Stomach (tissue), 9 donors: ENCODE results near the gene KRTAP10-12. TPM values are rescaled to one million over a fixed set of nuclear protein-coding genes. Genes with fewer than 3 reads are reported as not detected.
"Not testable (repeated sequence)": the region's sequence is repeated elsewhere in the genome, so short reads cannot be mapped to it uniquely, and the experiment has no call there.

Source experiments
- DNase-seq, 2 donors: peaks; one replicate each; pipeline versions ENCODE4 v3.0.0 to v3.0.0-alpha.2; 2013 to 2019
- H3K27ac ChIP-seq, 5 donors: fragments of 200-600 bp in 4 of 5; sonication (generic) in 4 of 5; one replicate each; pipeline ENCODE4 v1.5.1; 2013 to 2019; ENCODE audit warnings: mild to moderate bottlenecking in 1 of 5, moderate library complexity in 1 of 5
- H3K27me3 ChIP-seq, 3 donors: fragments of 200-600 bp; sonication (generic); one replicate each; pipeline ENCODE4 v1.5.1; 2017 to 2019; ENCODE audit warnings: mixed run types in 1 of 3
- H3K36me3 ChIP-seq, 4 donors: fragments of 200-600 bp; sonication (generic); 1 replicate in 3 of 4; 2 replicates in 1 of 4; pipeline ENCODE4 v1.5.1; 2016 to 2019
- H3K4me1 ChIP-seq, 4 donors: fragments of 200-600 bp; sonication (generic); one replicate each; pipeline ENCODE4 v1.5.1; 2016 to 2019
- H3K4me3 ChIP-seq, 4 donors: fragments of 200-600 bp; sonication (generic) in 3 of 4; one replicate each; pipeline ENCODE4 v1.5.1; 2016 to 2019; ENCODE audit warnings: mild to moderate bottlenecking in 1 of 4
- H3K9me3 ChIP-seq, 4 donors: fragments of 200-600 bp; sonication (generic); one replicate each; pipeline ENCODE4 v1.5.1; 2016 to 2019
- EP300 ChIP-seq: sonication (generic); formaldehyde crosslinking; IDR thresholded peaks from one replicate; pipeline ENCODE4 v1.6.1; 2017; ENCODE audit warnings: antibody characterized with exemption
- POLR2A ChIP-seq, 4 donors: fragments of 450-650 bp; IDR thresholded peaks; one replicate each; pipeline ENCODE4 v1.6.1; 2016; ENCODE audit warnings: antibody characterized with exemption in 4 of 4, control low read depth in 2 of 4, mild to moderate bottlenecking in 1 of 4, moderate library complexity in 1 of 4
- POLR2AphosphoS5 ChIP-seq, 3 donors: sonication (generic); formaldehyde crosslinking; IDR thresholded peaks; one replicate each; pipeline ENCODE4 v1.6.1; 2016; ENCODE audit warnings: antibody characterized with exemption in 3 of 3
- WGBS, 5 donors: extraction: QIAGEN DNeasy Blood & Tissue Kit in 3 of 5; methylation state at CpG; one replicate each; pipeline versions ENCODE4 v1.1.5 to v1.1.7; 2013 to 2018; 5-methylcytosine and 5-hydroxymethylcytosine counted together
- intact Hi-C: fragments of 100-400 bp; cut with DNase I; formaldehyde crosslinking; loops from one replicate; pipeline ENCODE4 v1.15.1; 2023; ENCODE audit warnings: low total_unique reads
- polyA plus RNA-seq, 3 donors: library from polyadenylated mRNA; stranded (reverse); fragments of 200-250 nt; gene quantifications; one replicate each; pipeline ENCODE4 v1.2.3, GENCODE V29; 2013
- total RNA-seq, 5 donors: library from RNA; depleted of rRNA; stranded (reverse); fragments of >200 nt; gene quantifications; one replicate each; pipeline versions ENCODE4 v1.1.0 to v1.2.3, GENCODE V29; 2014 to 2016
- TF ChIP-seq, protein P1 (sequence below), 7 experiments: fragments of 450-650 bp in 4 of 7; fragments of 200-600 bp in 3 of 7; sonication (generic) in 3 of 7; IDR thresholded peaks; one replicate each; pipeline ENCODE4 v1.5.1; 2016 to 2019; ENCODE audit warnings: antibody characterized with exemption in 7 of 7, control low read depth in 2 of 7, mild to moderate bottlenecking in 1 of 7
- donor health status: healthy with polysubstance abuse.
- donor health status: Bipolar disorder and iron deficiency.
- donor health status: healthy.

The KRTAP10-12 gene
- total and polyA plus RNA-seq, 8 donors: not detected

DNA sequence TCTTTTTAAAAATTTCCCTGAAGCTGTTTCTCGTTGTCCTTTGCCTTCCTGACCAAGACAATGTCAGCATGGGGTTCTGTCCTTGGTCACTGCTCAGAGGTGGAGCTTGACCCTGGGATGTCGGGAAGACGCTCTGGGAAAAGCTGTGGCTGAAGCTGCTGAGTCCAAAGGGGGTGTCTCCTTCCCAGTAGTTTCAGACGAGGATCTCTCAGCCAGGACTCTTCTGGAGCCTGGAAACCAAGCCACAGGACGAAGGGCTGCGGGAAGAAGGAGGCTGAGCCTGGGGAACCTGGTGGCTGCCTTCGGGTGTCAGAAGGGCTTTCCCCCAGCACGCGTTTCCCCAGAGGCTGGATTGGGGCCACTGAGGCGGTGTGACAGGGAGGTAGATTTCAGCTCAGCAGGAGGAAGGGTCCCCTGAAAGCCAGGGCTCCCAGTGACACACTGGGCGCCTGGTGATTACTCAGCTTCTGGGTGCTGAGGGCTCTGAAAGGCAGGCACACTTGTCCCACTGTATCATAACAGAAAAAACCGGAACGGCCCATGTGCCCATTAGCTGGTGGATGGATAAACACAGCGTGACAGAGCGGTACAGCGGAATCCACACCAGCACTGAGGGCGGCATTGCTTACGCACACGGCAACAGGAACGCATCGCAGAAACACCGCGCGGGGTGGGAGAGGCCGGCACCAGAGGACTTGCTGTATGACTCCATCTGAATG, 10.0 kb upstream of the KRTAP10-12 start:
- Histone ChIP-seq H3K27ac (no peak overlapping the region), H3K27me3 (peaks cover 0 to 41% (median 32%) of the 10 kb centered on the region in 3 donors), H3K4me3 (no peak overlapping the region), H3K9me3 (peaks cover 0 to under 1% (median 0%) of the 10 kb centered on the region in 4 donors), H3K36me3 (no peaks in the 10 kb centered on the region), H3K4me1 (no peaks in the 10 kb centered on the region)
- no peak for DNase-seq
- no peak for TF ChIP-seq POLR2AphosphoS5 (IDR thresholded peaks at IDR 0.05)
- no peak for TF ChIP-seq POLR2A (IDR thresholded peaks at IDR 0.05)
- TF ChIP-seq EP300: no peak
- TF ChIP-seq, protein P1, sequence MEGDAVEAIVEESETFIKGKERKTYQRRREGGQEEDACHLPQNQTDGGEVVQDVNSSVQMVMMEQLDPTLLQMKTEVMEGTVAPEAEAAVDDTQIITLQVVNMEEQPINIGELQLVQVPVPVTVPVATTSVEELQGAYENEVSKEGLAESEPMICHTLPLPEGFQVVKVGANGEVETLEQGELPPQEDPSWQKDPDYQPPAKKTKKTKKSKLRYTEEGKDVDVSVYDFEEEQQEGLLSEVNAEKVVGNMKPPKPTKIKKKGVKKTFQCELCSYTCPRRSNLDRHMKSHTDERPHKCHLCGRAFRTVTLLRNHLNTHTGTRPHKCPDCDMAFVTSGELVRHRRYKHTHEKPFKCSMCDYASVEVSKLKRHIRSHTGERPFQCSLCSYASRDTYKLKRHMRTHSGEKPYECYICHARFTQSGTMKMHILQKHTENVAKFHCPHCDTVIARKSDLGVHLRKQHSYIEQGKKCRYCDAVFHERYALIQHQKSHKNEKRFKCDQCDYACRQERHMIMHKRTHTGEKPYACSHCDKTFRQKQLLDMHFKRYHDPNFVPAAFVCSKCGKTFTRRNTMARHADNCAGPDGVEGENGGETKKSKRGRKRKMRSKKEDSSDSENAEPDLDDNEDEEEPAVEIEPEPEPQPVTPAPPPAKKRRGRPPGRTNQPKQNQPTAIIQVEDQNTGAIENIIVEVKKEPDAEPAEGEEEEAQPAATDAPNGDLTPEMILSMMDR (IDR thresholded peaks at IDR 0.05): no peak
- intact Hi-C loops: no loop called here
- 32 to 50% (median 41%) methylated on average over 25 of the region's 25 CpGs for WGBS, 5 donors

DNA sequence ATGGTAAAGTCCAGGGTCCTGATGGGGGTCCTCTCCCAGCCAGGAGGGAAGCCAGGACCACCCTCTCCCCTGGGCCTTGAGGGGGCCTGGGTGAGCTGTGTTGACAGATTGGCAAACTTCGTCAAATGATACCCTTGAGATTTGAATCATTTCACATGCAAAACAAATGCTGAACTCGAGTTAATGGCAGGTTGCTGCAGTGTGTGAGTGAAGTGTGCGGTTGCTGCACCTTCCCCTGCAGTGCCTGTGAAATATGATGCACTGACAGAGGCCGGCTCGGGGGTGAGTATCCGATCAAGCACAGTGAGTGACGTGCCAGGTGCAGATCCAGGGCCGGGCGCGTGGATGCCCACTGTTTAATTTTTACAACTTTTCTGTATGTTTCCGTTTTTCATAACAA, 9.3 kb upstream of the KRTAP10-12 start:
- H3K4me1 ChIP-seq: no peaks in the 10 kb centered on the region

DNA sequence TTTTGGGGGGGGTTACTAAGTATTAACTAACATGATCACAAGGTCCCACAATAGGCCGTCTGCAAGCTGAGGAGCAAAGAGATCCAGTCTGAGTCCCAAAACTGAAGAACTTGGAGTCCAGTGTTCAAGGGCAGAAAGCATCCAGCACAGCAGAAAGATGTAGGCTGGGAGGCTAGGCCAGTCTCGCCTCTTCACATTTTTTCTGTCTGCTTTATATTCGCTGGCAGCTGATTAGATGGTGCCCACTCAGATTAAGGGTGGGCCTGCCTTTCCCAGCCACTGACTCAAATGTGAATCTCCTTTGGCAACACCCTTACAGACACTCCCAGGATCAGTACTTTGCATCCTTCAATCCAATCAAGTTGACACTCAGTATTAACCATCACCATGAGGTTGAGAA, 7.2 kb upstream of the KRTAP10-12 start:
- H3K36me3 ChIP-seq, intact Hi-C loops, H3K27ac ChIP-seq, H3K4me3 ChIP-seq, DNase-seq, H3K4me1 ChIP-seq: not testable (repeated sequence)
- 87 to 94% (median 89%) methylated on average over 3 of the region's 3 CpGs for WGBS, 5 donors
- H3K27me3 ChIP-seq: peaks cover 0 to 38% (median 28%) of the 10 kb centered on the region in 3 donors
- H3K9me3 ChIP-seq: peaks cover 3 to 24% (median 20%) of the 10 kb centered on the region in 4 donors

More for the DNA sequence above, 9.3 kb upstream of the KRTAP10-12 start:
- intact Hi-C loops: no loop called here
- no peaks in the 10 kb centered on the region for H3K36me3 ChIP-seq
- no peak for DNase-seq
- TF ChIP-seq, protein P1 (IDR thresholded peaks at IDR 0.05): no peak
- no peak for TF ChIP-seq POLR2A (IDR thresholded peaks at IDR 0.05)
- TF ChIP-seq EP300: no peak
- TF ChIP-seq POLR2AphosphoS5 (IDR thresholded peaks at IDR 0.05): no peak
- no peak overlapping the region for H3K4me3 ChIP-seq
- peaks cover 0 to 39% (median 32%) of the 10 kb centered on the region in 3 donors for H3K27me3 ChIP-seq
- no peak overlapping the region for H3K27ac ChIP-seq
- H3K9me3 ChIP-seq: peaks cover 0 to 7% (median 3%) of the 10 kb centered on the region in 4 donors
- WGBS, 5 donors: 28 to 43% (median 36%) methylated on average over 11 of the region's 11 CpGs

GRCh38 chr21:44691686-44692085, 5.3 kb upstream of the KRTAP10-12 start:
- intact Hi-C loops: no loop called here
- no peak for DNase-seq
- 51 to 64% (median 54%) methylated on average over 2 of the region's 2 CpGs for WGBS, 5 donors

More at GRCh38 chr21:44691686-44692085, 5.3 kb upstream of the KRTAP10-12 start:
- Histone ChIP-seq H3K9me3 (peaks cover 3 to 24% (median 20%) of the 10 kb centered on the region in 4 donors), H3K36me3 (no peaks in the 10 kb centered on the region), H3K27ac (no peak overlapping the region), H3K27me3 (peaks cover 0 to 40% (median 23%) of the 10 kb centered on the region in 3 donors), H3K4me1 (no peaks in the 10 kb centered on the region), H3K4me3 (no peak overlapping the region)
- TF ChIP-seq POLR2AphosphoS5 (IDR thresholded peaks at IDR 0.05): no peak
- no peak for TF ChIP-seq POLR2A (IDR thresholded peaks at IDR 0.05)
- TF ChIP-seq EP300: no peak
- TF ChIP-seq, protein P1 (IDR thresholded peaks at IDR 0.05): no peak
